ENCODE measurements around the gene PRR4. TPM values are rescaled to one million over a fixed set of nuclear protein-coding genes. Genes with fewer than 3 reads are reported as not detected.

The PRR4 gene
- total and polyA plus RNA-seq, 7 donors, result 1.0 to 11.7 (median 3.4) TPM

GRCh38 chr12:10801741-10802140 is 47.5 kb downstream of the PRR4 start:
- H3K4me3 ChIP-seq, result no peak overlapping the region
- intact Hi-C loops (cut with DNase I), result no loop called here
- H3K36me3 ChIP-seq (ENCODE audit: insufficient read depth in 1 of 2, low read depth in 1 of 2), result no peaks in the 10 kb centered on the region
- H3K4me1 ChIP-seq, result no peaks in the 10 kb centered on the region
- WGBS, 3 donors, result 52 to 56% (median 56%) methylated on average over 5 of the region's 5 CpGs
- DNase-seq (no peak), ATAC-seq (no peak)
- H3K27me3 ChIP-seq (ENCODE audit: insufficient read depth in 3 of 3, low read length in 2 of 3), result no peaks in the 10 kb centered on the region
- H3K27ac ChIP-seq, result no peak overlapping the region
- no peaks in the 10 kb centered on the region for H3K9me3 ChIP-seq
- TF ChIP-seq, protein P1, sequence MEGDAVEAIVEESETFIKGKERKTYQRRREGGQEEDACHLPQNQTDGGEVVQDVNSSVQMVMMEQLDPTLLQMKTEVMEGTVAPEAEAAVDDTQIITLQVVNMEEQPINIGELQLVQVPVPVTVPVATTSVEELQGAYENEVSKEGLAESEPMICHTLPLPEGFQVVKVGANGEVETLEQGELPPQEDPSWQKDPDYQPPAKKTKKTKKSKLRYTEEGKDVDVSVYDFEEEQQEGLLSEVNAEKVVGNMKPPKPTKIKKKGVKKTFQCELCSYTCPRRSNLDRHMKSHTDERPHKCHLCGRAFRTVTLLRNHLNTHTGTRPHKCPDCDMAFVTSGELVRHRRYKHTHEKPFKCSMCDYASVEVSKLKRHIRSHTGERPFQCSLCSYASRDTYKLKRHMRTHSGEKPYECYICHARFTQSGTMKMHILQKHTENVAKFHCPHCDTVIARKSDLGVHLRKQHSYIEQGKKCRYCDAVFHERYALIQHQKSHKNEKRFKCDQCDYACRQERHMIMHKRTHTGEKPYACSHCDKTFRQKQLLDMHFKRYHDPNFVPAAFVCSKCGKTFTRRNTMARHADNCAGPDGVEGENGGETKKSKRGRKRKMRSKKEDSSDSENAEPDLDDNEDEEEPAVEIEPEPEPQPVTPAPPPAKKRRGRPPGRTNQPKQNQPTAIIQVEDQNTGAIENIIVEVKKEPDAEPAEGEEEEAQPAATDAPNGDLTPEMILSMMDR (IDR thresholded peaks at IDR 0.05), result no peak

Other genes starting within 250 kb of the PRR4 start
- gene MAGOHB, start 235.9 kb downstream of the PRR4 start, total RNA-seq, result 1 to 10 TPM; 4.0 to 8.5 (median 6.4) TPM
- 1 to 10 TPM; 7.2 to 9.7 (median 8.9) TPM for gene MAGOHB, start 235.9 kb downstream of the PRR4 start, polyA plus RNA-seq
- under 1 TPM in 3 of 4 donors, not detected in 1; 0.06 to 0.18 (median 0.09) TPM for gene STYK1, start 175.4 kb downstream of the PRR4 start, total RNA-seq
- gene STYK1, start 175.4 kb downstream of the PRR4 start, polyA plus RNA-seq, result under 1 TPM in 2 of 3 donors, not detected in 1; 0.03 to 0.29 TPM
- 1,000 to 10,000 TPM; 3,022 to 5,174 (median 4,517) TPM for gene YBX3, start 126.2 kb downstream of the PRR4 start, total RNA-seq
- 1,000 to 10,000 TPM; 2,735 to 6,125 (median 4,885) TPM for gene YBX3, start 126.2 kb downstream of the PRR4 start, polyA plus RNA-seq
- gene TAS2R7, start 46.8 kb downstream of the PRR4 start, total RNA-seq, result not detected
- not detected for gene TAS2R7, start 46.8 kb downstream of the PRR4 start, polyA plus RNA-seq
- gene TAS2R8, start 42.2 kb downstream of the PRR4 start, total RNA-seq, result not detected
- not detected for gene TAS2R8, start 42.2 kb downstream of the PRR4 start, polyA plus RNA-seq
- not detected for gene TAS2R9, start 39.3 kb downstream of the PRR4 start, total RNA-seq
- not detected for gene TAS2R9, start 39.3 kb downstream of the PRR4 start, polyA plus RNA-seq
- not detected for gene TAS2R10, start 23.1 kb downstream of the PRR4 start, total RNA-seq
- under 1 TPM in 2 of 3 donors, not detected in 1; 0.04 to 0.17 TPM for gene TAS2R10, start 23.1 kb downstream of the PRR4 start, polyA plus RNA-seq
- 1 to 10 TPM; 3.0 to 6.1 (median 4.4) TPM for gene PRH1, start 34.8 kb upstream of the PRR4 start, total RNA-seq
- gene PRH1, start 34.8 kb upstream of the PRR4 start, polyA plus RNA-seq, result 1 to 10 TPM in 2 of 3 donors, under 1 TPM in 1; 0.59 to 3.0 (median 1.2) TPM
- under 1 TPM in 3 of 4 donors, not detected in 1; 0.13 to 0.36 (median 0.28) TPM for gene TAS2R13, start 60.1 kb upstream of the PRR4 start, total RNA-seq
- gene TAS2R13, start 60.1 kb upstream of the PRR4 start, polyA plus RNA-seq, result under 1 TPM in 1 of 3 donors, not detected in 2; 0.08 TPM
- not detected for gene PRH2, start 79.8 kb upstream of the PRR4 start, total RNA-seq
- gene PRH2, start 79.8 kb upstream of the PRR4 start, polyA plus RNA-seq, result not detected
- gene TAS2R14, start 89.8 kb upstream of the PRR4 start, total RNA-seq, result under 1 TPM; 0.30 to 0.68 (median 0.59) TPM
- under 1 TPM; 0.18 to 0.85 (median 0.66) TPM for gene TAS2R14, start 89.8 kb upstream of the PRR4 start, polyA plus RNA-seq
- under 1 TPM in 3 of 4 donors, not detected in 1; 0.29 to 0.99 (median 0.39) TPM for gene TAS2R50, start 137.4 kb upstream of the PRR4 start, total RNA-seq
- under 1 TPM in 1 of 3 donors, not detected in 2; 0.14 TPM for gene TAS2R50, start 137.4 kb upstream of the PRR4 start, polyA plus RNA-seq
- gene TAS2R20, start 148.8 kb upstream of the PRR4 start, total RNA-seq, result under 1 TPM; 0.21 to 0.42 (median 0.25) TPM
- under 1 TPM in 2 of 3 donors, not detected in 1; 0.10 to 0.20 TPM for gene TAS2R20, start 148.8 kb upstream of the PRR4 start, polyA plus RNA-seq
- gene TAS2R19, start 173.1 kb upstream of the PRR4 start, total RNA-seq, result under 1 TPM; 0.34 to 0.86 (median 0.66) TPM
- gene TAS2R19, start 173.1 kb upstream of the PRR4 start, polyA plus RNA-seq, result under 1 TPM; 0.08 to 0.21 (median 0.18) TPM
- gene TAS2R31, start 181.9 kb upstream of the PRR4 start, total RNA-seq, result under 1 TPM; 0.34 to 0.81 (median 0.47) TPM
- gene TAS2R31, start 181.9 kb upstream of the PRR4 start, polyA plus RNA-seq, result under 1 TPM; 0.13 to 0.18 (median 0.15) TPM
- gene TAS2R46, start 212.8 kb upstream of the PRR4 start, total RNA-seq, result under 1 TPM in 3 of 4 donors, not detected in 1; 0.23 to 0.51 (median 0.24) TPM
- under 1 TPM in 1 of 3 donors, not detected in 2; 0.04 TPM for gene TAS2R46, start 212.8 kb upstream of the PRR4 start, polyA plus RNA-seq
- under 1 TPM in 1 of 4 donors, not detected in 3; 0.36 TPM for gene TAS2R43, start 242.8 kb upstream of the PRR4 start, total RNA-seq
- gene TAS2R43, start 242.8 kb upstream of the PRR4 start, polyA plus RNA-seq, result under 1 TPM in 1 of 3 donors, not detected in 2; 0.09 TPM